Measurements from ENCODE around the gene RABGEF1. TPM values are rescaled to one million over a fixed set of nuclear protein-coding genes. Genes with fewer than 3 reads are reported as not detected.

The RABGEF1 gene
- total and polyA plus RNA-seq, 2 experiments from 2014 or later = 14.7 to 17.5 TPM

- TF ChIP-seq STAT1 (IDR thresholded peaks at IDR 0.05; ENCODE audit: unreplicated experiment) (no peak), JUNB (IDR thresholded peaks at IDR 0.05; ENCODE audit: unreplicated experiment) (no peak), CTCF (conservative IDR thresholded peaks at IDR 0.05; ENCODE audit: low read depth in 2 of 2) (no peak), CREB1 (CRISPR knock-in tag; IDR thresholded peaks at IDR 0.05; ENCODE audit: low read depth) (no peak), POLR2AphosphoS5 (IDR thresholded peaks at IDR 0.05; ENCODE audit: low read depth) (no peak), NANOG (IDR thresholded peaks at IDR 0.05; ENCODE audit: borderline replicate concordance) (no peak), ETS1 (IDR thresholded peaks at IDR 0.05) (no peak), ZNF114 (CRISPR knock-in tag; IDR thresholded peaks at IDR 0.05) (no peak), EZH2phosphoT487 (IDR thresholded peaks at IDR 0.05; ENCODE audit: unreplicated experiment) (no peak), EZH2 (IDR thresholded peaks at IDR 0.05; ENCODE audit: low read depth, unreplicated experiment) (no peak), ZNF331 (CRISPR knock-in tag; IDR thresholded peaks at IDR 0.05; ENCODE audit: low read depth) (no peak), ZNF462 (CRISPR knock-in tag; IDR thresholded peaks at IDR 0.05) (no peak)
- TF ChIP-seq, protein P1, sequence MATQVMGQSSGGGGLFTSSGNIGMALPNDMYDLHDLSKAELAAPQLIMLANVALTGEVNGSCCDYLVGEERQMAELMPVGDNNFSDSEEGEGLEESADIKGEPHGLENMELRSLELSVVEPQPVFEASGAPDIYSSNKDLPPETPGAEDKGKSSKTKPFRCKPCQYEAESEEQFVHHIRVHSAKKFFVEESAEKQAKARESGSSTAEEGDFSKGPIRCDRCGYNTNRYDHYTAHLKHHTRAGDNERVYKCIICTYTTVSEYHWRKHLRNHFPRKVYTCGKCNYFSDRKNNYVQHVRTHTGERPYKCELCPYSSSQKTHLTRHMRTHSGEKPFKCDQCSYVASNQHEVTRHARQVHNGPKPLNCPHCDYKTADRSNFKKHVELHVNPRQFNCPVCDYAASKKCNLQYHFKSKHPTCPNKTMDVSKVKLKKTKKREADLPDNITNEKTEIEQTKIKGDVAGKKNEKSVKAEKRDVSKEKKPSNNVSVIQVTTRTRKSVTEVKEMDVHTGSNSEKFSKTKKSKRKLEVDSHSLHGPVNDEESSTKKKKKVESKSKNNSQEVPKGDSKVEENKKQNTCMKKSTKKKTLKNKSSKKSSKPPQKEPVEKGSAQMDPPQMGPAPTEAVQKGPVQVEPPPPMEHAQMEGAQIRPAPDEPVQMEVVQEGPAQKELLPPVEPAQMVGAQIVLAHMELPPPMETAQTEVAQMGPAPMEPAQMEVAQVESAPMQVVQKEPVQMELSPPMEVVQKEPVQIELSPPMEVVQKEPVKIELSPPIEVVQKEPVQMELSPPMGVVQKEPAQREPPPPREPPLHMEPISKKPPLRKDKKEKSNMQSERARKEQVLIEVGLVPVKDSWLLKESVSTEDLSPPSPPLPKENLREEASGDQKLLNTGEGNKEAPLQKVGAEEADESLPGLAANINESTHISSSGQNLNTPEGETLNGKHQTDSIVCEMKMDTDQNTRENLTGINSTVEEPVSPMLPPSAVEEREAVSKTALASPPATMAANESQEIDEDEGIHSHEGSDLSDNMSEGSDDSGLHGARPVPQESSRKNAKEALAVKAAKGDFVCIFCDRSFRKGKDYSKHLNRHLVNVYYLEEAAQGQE (IDR thresholded peaks at IDR 0.05; ENCODE audit: unreplicated experiment) = no peak
- no peaks in the 10 kb centered on the region for H3K9me2 ChIP-seq (ENCODE audit: insufficient read depth)
- ATAC-seq (no peak), DNase-seq (ENCODE audit: low spot score) (no peak)
- peaks cover 4% of the 10 kb centered on the region; the same call in 1 of the 3 replicates for H3K36me3 Mint-ChIP-seq (ENCODE audit: low read depth)
- no peak overlapping the region for H3K4me3 Mint-ChIP-seq
- H3K4me3 ChIP-seq = no peak overlapping the region
- no peaks in the 10 kb centered on the region for H3K27me3 Mint-ChIP-seq (ENCODE audit: insufficient read depth, low read depth, poor library complexity)
- H4K20me1 ChIP-seq (replicated peaks; ENCODE audit: insufficient read depth) = peaks cover 32% of the 10 kb centered on the region
- no peaks in the 10 kb centered on the region for H3K4me1 ChIP-seq (ENCODE audit: insufficient read depth)
- H3K4me2 ChIP-seq = no peak overlapping the region
- no peaks in the 10 kb centered on the region for H3K27me3 ChIP-seq (ENCODE audit: insufficient read depth)
- no peaks in the 10 kb centered on the region for H3F3A ChIP-seq (replicated peaks; ENCODE audit: low read depth)
- H3K4me1 Mint-ChIP-seq = no peaks in the 10 kb centered on the region
- H3K27ac ChIP-seq (ENCODE audit: low read depth) = 0 out of 2 replicates have a peak overlapping the region, but pooled peaks have one; percentile 72
- H3K27ac Mint-ChIP-seq = no peak overlapping the region
- no peaks in the 10 kb centered on the region for H3K36me3 ChIP-seq (ENCODE audit: insufficient read depth)
- no peak overlapping the region for H2AFZ ChIP-seq
- H3K9me3 Mint-ChIP-seq = no peaks in the 10 kb centered on the region
- H3K79me2 ChIP-seq (replicated peaks; ENCODE audit: insufficient read depth) = peaks cover 85% of the 10 kb centered on the region
Observed at GRCh38 chr7:66751945-66752344, 11.4 kb downstream of the RABGEF1 start.
